Measurements from ENCODE around the gene ARID3A. TPM values are rescaled to one million over a fixed set of nuclear protein-coding genes. Genes with fewer than 3 reads are reported as not detected.

The ARID3A gene
- total and polyA plus RNA-seq, 2 donors (not counting 3 experiments of a cell fraction or from before 2014, with no cell fraction given) = 5.4 to 13.2 TPM

- FAIRE-seq = no peak
- CTCF ChIA-PET = no interaction called here
Observed at GRCh38 chr19:912181-913079, 13.4 kb upstream of the ARID3A start.

More at GRCh38 chr19:912181-913079, 13.4 kb upstream of the ARID3A start:
- POLR2A ChIA-PET = no interaction called here
- DNase-seq (ENCODE audit: low read depth, low spot score) = no peak
- intact Hi-C loops (cut with micrococcal nuclease) (loop anchor here (2.0 kb wide), 2 partner anchors 20 to 142 kb away; partner anchors contain the start of genes MED16 and RNU6-9), dilution Hi-C loops (cut with MboI; ENCODE audit: extremely low pct_ligation_motif_present, low sequenced_read_pairs) (no loop called here)
- H3K9ac ChIP-seq (replicated peaks; ENCODE audit: extremely low read depth, insufficient read depth, low read length) = peak overlapping the region; percentile 53
- TF ChIP-seq POLR2A (IDR thresholded peaks at IDR 0.05; ENCODE audit: low read depth, low read length) (no peak), MYC (IDR thresholded peaks at IDR 0.05; ENCODE audit: low read depth, low read length) (no peak), MAX (IDR thresholded peaks at IDR 0.05; ENCODE audit: insufficient read depth, insufficient read length) (no peak), FOS (IDR thresholded peaks at IDR 0.05; ENCODE audit: borderline replicate concordance, insufficient read depth, low read length) (no peak), POLR2AphosphoS5 (IDR thresholded peaks at IDR 0.05; ENCODE audit: insufficient read depth, low read depth, low read length) (no peak), EZH2 (IDR thresholded peaks at IDR 0.05; ENCODE audit: borderline replicate concordance, low read depth, low read length, severe bottlenecking) (no peak), JUN (IDR thresholded peaks at IDR 0.05; ENCODE audit: borderline replicate concordance, insufficient read depth, insufficient read length, low read depth) (no peak), GATA2 (IDR thresholded peaks at IDR 0.05; ENCODE audit: insufficient read depth, insufficient read length, low read depth, low read length) (no peak)
- TF ChIP-seq, protein P1, sequence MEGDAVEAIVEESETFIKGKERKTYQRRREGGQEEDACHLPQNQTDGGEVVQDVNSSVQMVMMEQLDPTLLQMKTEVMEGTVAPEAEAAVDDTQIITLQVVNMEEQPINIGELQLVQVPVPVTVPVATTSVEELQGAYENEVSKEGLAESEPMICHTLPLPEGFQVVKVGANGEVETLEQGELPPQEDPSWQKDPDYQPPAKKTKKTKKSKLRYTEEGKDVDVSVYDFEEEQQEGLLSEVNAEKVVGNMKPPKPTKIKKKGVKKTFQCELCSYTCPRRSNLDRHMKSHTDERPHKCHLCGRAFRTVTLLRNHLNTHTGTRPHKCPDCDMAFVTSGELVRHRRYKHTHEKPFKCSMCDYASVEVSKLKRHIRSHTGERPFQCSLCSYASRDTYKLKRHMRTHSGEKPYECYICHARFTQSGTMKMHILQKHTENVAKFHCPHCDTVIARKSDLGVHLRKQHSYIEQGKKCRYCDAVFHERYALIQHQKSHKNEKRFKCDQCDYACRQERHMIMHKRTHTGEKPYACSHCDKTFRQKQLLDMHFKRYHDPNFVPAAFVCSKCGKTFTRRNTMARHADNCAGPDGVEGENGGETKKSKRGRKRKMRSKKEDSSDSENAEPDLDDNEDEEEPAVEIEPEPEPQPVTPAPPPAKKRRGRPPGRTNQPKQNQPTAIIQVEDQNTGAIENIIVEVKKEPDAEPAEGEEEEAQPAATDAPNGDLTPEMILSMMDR (IDR thresholded peaks at IDR 0.05; ENCODE audit: extremely low read depth in 1 of 2, insufficient read depth in 1 of 2, low read depth in 1 of 2, low read length in 2 of 2) = no peak
- H2AFZ ChIP-seq (ENCODE audit: low read depth, low read length) = peak overlapping the region; percentile 72
- no TSS peak for BruUV-seq (replicated peaks)
- no peaks in the 10 kb centered on the region for H4K20me1 ChIP-seq (replicated peaks; ENCODE audit: control insufficient read depth, extremely low read depth, insufficient read depth, low read length)
- peak overlapping the region; percentile 38 for H3K27ac ChIP-seq (ENCODE audit: insufficient read depth, low read depth, low read length)
- H3K4me3 ChIP-seq (replicated peaks in 1 of 3; ENCODE audit: insufficient read depth in 1 of 3, low read depth in 1 of 3, low read length in 3 of 3) = peak overlapping the region; percentile 59 to 98 (median 91)
- no peaks in the 10 kb centered on the region for H3K9me1 ChIP-seq (replicated peaks; ENCODE audit: control insufficient read depth, extremely low read depth, insufficient read depth, low read length)
- H3K27me3 ChIP-seq (ENCODE audit: control insufficient read depth in 2 of 2, insufficient read depth in 2 of 2, low read length in 2 of 2) = peaks cover 5% of the 10 kb centered on the region in 2 experiments
- peaks cover 10% of the 10 kb centered on the region for H3K4me1 ChIP-seq (ENCODE audit: control insufficient read depth, extremely low read depth, insufficient read depth, low read length)
- H3K36me3 ChIP-seq (ENCODE audit: control insufficient read depth in 2 of 2, extremely low read depth in 1 of 2, insufficient read depth in 2 of 2, low read length in 2 of 2) = no peaks in the 10 kb centered on the region
- peaks cover 10% of the 10 kb centered on the region for H3K79me2 ChIP-seq (ENCODE audit: control insufficient read depth, insufficient read depth, low read length)
- no peaks in the 10 kb centered on the region for H3K9me3 ChIP-seq (replicated peaks; ENCODE audit: control insufficient read depth, insufficient read depth, low read length)
- H3K4me2 ChIP-seq (ENCODE audit: insufficient read depth, low read length) = peak overlapping the region; percentile 38
